GM19468 (cell line): Measurements from ENCODE around the gene ABCF1.
"Not testable (repeated sequence)": the region's sequence is repeated elsewhere in the genome, so short reads cannot be mapped to it uniquely, and the experiment has no call there.

Source experiments
- ATAC-seq: cut with Tn5 transposase; IDR thresholded peaks from one replicate; pipeline ENCODE4 v1.9.1; 2021; ENCODE audit warnings: mild to moderate bottlenecking, moderate library complexity, moderate number of reproducible peaks; ENCODE audit not compliant: unreplicated experiment; ENCODE audit errors: extremely low read depth

Gene ABCF1

GRCh38 chr6:30556906-30557682 lies 14.1 kb upstream of the ABCF1 start, which contains the start of gene PRR3:
TSS of gene PRR3 (plus strand) at chr6:30557295. CDS start at chr6:30557345, 50 bp downstream.
- peak; percentile 50 for ATAC-seq

- no peak for ATAC-seq
These were observed 13.6 kb upstream of the ABCF1 start for GRCh38 chr6:30557683-30557981.

GRCh38 chr6:30560930-30561329 lies 10.3 kb upstream of the ABCF1 start:
- ATAC-seq, result no peak

- ATAC-seq, result no peak
These were observed 8.5 kb upstream of the ABCF1 start for GRCh38 chr6:30562470-30563425.

GRCh38 chr6:30564114-30564513 lies 7.1 kb upstream of the ABCF1 start:
- ATAC-seq, result no peak

GRCh38 chr6:30565772-30566171 lies 5.5 kb upstream of the ABCF1 start:
- ATAC-seq, result no peak

- no peak for ATAC-seq
These were observed 3.0 kb upstream of the ABCF1 start for GRCh38 chr6:30568245-30568644.

- ATAC-seq, result no peak
These were observed 979 bp upstream of the ABCF1 start for GRCh38 chr6:30570263-30570662.

GRCh38 chr6:30570740-30571074 lies 535 bp upstream of the ABCF1 start:
- ATAC-seq, result no peak

- no peak for ATAC-seq
These were observed 480 bp downstream of the ABCF1 start for GRCh38 chr6:30571762-30572082.

GRCh38 chr6:30572148-30572547 lies 906 bp downstream of the ABCF1 start:
- no peak for ATAC-seq

- ATAC-seq, result no peak
These were observed 1.9 kb downstream of the ABCF1 start for GRCh38 chr6:30573113-30573512.

GRCh38 chr6:30578051-30578450 lies 6.8 kb downstream of the ABCF1 start:
- ATAC-seq, result no peak

GRCh38 chr6:30583921-30584320 lies 12.7 kb downstream of the ABCF1 start:
- no peak for ATAC-seq

- ATAC-seq, result no peak
These were observed 18.6 kb downstream of the ABCF1 start for GRCh38 chr6:30589754-30590358.

GRCh38 chr6:30590509-30590908 lies 19.3 kb downstream of the ABCF1 start:
- no peak for ATAC-seq

- no peak for ATAC-seq
These were observed 19.8 kb downstream of the ABCF1 start for GRCh38 chr6:30591008-30591407.

GRCh38 chr6:30592287-30592686 lies 21.0 kb downstream of the ABCF1 start:
- no peak for ATAC-seq

GRCh38 chr6:30597315-30598144 lies 26.3 kb downstream of the ABCF1 start:
- not testable (repeated sequence) for ATAC-seq

- ATAC-seq, result no peak
These were observed 27.8 kb downstream of the ABCF1 start for GRCh38 chr6:30598912-30599624.
